Adipocyte (in vitro differentiated cells): ENCODE results near the gene SLC25A22.
A peak's percentile ranks its signal among the peaks of the same experiment; 100 is the strongest.

Source experiments
- DNase-seq: peaks from one replicate; pipeline ENCODE4 v3.0.0-alpha.2; 2015; ENCODE audit warnings: low read depth
- H3K27me3 ChIP-seq: replicated peaks from 2 replicates; pipeline ENCODE4 v1.7.0; 2013; ENCODE audit warnings: mild to moderate bottlenecking, low read length, moderate library complexity; ENCODE audit not compliant: control insufficient read depth, insufficient read depth
- H3K36me3 ChIP-seq: 2 replicates; pipeline ENCODE4 v1.7.0; 2013; ENCODE audit warnings: low read length, mild to moderate bottlenecking, moderate library complexity; ENCODE audit not compliant: control insufficient read depth, insufficient read depth, severe bottlenecking
- H3K4me1 ChIP-seq: 2 replicates; pipeline ENCODE4 v1.7.0; 2013; ENCODE audit warnings: mild to moderate bottlenecking, low read length, moderate library complexity; ENCODE audit not compliant: control insufficient read depth, insufficient read depth
- H3K4me3 ChIP-seq: 2 replicates; pipeline ENCODE4 v1.7.0; 2013; ENCODE audit warnings: mild to moderate bottlenecking, low read length, moderate library complexity
- H3K9ac ChIP-seq: 2 replicates; pipeline ENCODE4 v1.7.0; 2013; ENCODE audit warnings: mild to moderate bottlenecking, low read length, moderate library complexity
- H3K9me3 ChIP-seq: 2 replicates; pipeline ENCODE4 v1.7.0; 2013; ENCODE audit warnings: mild to moderate bottlenecking, low read length, moderate library complexity; ENCODE audit not compliant: control insufficient read depth

Gene SLC25A22

DNA sequence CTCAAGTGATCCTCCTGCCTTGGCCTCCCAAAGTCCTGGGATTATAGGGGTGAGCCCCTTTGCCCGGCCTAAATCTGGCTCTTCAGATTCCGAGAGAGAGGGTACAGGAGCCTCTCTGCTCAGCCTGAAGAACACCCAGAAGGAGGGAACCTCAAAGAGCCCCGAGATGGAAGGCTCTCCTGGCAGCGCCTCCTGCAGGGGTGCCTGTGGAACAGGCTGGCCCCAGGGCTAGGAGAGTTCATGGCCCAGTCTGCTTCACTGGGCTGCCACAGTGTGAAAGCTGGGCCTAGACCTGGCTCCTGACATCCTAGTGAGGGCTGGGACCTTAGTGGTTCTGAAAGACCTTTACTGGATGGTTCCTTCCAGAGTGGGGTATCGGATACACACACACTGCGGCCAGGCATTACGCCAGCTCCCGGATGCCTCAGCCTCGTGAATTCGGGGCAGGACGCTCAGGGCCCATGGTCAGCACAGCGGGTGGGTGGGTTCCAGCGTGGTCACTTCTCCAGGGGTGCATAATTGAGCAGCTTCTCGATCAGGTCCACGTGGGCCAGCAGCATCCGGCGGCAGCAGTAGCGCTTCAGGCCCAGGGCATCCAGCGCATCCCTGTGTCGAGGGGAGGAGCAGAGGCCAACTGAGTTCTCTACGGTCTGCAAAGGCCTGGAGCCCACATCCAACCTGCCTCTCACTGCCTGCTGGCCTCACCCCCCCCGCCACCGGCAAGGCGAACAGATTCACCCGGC, 42.0 kb upstream of the SLC25A22 start:
- Histone ChIP-seq H3K36me3 (peaks cover 48% of the 10 kb centered on the region), H3K4me1 (peaks cover 41% of the 10 kb centered on the region), H3K27me3 (no peaks in the 10 kb centered on the region), H3K4me3 (peak overlapping the region; percentile 98), H3K9ac (peak overlapping the region; percentile 99), H3K9me3 (no peaks in the 10 kb centered on the region)
- DNase-seq, result peak; percentile 34

DNA sequence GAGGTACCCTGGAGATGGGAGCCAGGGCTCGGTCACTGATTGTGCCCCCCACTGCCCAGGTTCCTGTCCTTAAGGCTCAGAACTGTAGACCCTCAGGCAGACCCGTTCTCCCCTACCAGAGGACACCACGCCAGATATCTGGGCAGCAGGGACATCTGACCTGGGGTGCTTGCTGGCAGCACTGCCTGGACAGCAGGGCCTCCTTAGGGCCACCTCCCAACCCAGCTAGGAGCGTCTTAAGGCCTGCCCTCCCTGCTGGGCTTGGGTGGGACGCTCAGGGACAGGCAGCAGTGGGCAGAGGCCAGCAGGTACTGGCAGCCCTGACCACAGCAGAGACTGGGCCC, 41.2 kb upstream of the SLC25A22 start:
- Histone ChIP-seq H3K9ac (peak overlapping the region; percentile 99), H3K4me3 (no peak overlapping the region), H3K36me3 (peaks cover 48% of the 10 kb centered on the region), H3K27me3 (no peaks in the 10 kb centered on the region), H3K9me3 (no peaks in the 10 kb centered on the region), H3K4me1 (peaks cover 45% of the 10 kb centered on the region)
- DNase-seq, result no peak

DNA sequence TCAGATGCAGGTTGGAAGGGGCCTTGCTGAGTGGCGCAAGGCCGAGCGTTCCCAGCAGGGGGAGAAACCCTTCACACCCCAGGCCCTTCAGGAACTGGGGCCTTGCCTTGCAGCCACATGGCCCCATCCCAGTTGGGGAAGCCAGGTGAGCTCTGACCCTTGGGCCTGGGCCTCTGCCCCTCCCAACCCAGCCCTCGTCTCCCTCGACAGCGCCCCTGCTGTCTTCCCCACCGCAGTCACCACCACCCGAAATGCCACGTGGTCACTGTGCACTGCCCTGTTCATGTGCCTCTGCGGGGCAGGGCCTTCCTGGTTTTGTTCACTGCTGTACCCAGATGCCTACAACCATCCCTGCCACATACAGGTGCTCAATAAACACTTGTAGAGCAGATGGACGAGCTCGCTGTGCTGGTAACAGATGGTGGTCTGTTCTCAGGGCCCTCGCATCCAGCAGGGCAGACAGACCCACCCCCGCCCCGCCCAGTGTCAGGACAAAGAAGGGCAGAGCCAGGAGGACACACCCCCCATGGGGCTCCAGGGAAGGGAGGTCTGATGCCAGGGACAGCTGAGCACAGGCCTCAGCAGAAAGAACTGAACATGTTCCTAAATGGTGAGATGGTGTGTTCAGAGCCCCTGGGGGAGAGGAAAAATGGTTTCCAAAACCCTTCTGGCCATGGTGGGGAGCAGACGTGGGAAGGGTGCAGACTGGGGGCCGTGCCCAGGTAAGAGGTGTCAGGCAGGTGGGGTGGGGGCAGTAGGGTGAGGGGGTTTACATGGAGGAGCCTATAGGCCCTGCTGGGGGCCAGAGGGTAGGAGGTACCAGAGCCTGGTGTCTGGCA, 40.6 kb upstream of the SLC25A22 start:
- Histone ChIP-seq H3K4me1 (peaks cover 43% of the 10 kb centered on the region), H3K4me3 (no peak overlapping the region), H3K9me3 (no peaks in the 10 kb centered on the region), H3K36me3 (peaks cover 48% of the 10 kb centered on the region), H3K9ac (peak overlapping the region; percentile 99), H3K27me3 (no peaks in the 10 kb centered on the region)
- DNase-seq, result peak; percentile 38

DNA sequence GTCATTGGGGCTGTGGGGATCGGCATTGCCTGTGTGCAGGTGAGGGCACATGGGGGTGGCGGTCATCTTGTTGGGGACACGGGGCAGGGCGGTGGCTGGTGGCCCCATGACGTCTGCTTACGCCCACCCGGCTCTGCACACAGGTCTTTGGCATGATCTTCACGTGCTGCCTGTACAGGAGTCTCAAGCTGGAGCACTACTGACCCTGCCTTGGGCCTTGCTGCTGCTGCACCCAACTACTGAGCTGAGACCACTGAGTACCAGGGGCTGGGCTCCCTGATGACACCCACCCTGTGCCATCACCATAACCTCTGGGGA, 39.9 kb upstream of the SLC25A22 start:
- H3K36me3 ChIP-seq, result peaks cover 48% of the 10 kb centered on the region
- H3K4me1 ChIP-seq, result peaks cover 43% of the 10 kb centered on the region

DNA sequence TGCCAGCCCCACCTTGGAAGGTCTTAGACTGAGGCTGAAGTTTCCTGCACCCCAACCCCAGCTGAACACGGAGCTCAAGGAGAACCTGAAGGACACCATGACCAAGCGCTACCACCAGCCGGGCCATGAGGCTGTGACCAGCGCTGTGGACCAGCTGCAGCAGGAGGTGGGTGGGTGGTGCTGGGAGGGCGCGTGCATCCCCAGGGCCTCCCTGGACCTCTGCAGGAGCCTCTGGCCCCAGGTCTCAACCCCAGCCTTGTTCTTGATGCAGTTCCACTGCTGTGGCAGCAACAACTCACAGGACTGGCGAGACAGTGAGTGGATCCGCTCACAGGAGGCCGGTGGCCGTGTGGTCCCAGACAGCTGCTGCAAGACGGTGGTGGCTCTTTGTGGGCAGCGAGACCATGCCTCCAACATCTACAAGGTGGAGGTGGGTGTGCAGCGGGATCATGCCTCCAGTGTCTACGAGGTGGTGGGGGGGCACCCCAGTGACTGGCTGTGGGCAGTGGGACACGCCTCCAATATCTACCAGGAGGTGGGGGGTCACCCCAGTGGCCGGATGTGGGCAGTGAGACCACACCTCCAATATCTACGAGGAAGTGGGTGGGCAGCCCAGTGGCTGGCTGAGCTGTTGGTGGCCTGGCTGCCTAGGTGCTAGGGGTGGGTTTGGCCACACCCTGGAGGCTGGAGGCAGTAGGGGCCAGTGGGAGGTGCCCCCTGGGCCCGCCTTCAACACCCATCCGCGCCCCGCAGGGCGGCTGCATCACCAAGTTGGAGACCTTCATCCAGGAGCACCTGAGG, 39.3 kb upstream of the SLC25A22 start:
- no peak for DNase-seq
- Histone ChIP-seq H3K9me3 (no peaks in the 10 kb centered on the region), H3K27me3 (no peaks in the 10 kb centered on the region), H3K4me1 (peaks cover 45% of the 10 kb centered on the region), H3K36me3 (peaks cover 48% of the 10 kb centered on the region), H3K9ac (peak overlapping the region; percentile 36), H3K4me3 (no peak overlapping the region)

More for the DNA sequence above, 39.9 kb upstream of the SLC25A22 start:
- Histone ChIP-seq H3K4me3 (no peak overlapping the region), H3K27me3 (no peaks in the 10 kb centered on the region), H3K9me3 (no peaks in the 10 kb centered on the region), H3K9ac (no peak overlapping the region)
- DNase-seq, result no peak

DNA sequence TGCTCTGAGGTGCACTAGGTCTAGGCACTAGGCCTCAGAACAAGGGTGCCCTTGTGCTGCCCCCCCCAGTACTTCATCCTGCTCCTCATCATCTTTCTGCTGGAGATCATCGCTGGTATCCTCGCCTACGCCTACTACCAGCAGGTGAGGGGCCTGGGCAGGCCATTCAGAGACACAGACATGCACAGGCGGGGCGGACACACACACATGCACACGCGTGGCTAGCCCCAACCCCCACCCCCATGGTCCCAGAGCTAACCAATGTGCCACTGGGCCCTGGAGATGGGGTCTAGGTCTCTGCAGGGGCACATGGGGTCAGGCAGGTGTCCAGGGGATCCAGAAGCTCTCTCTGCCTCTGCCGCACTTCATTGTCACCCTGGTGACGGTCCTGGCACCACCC, 38.6 kb upstream of the SLC25A22 start:
- H3K4me3 ChIP-seq, result no peak overlapping the region
- peaks cover 52% of the 10 kb centered on the region for H3K4me1 ChIP-seq
- peaks cover 48% of the 10 kb centered on the region for H3K36me3 ChIP-seq
- no peak for DNase-seq
- peak overlapping the region; percentile 25 for H3K9ac ChIP-seq
- H3K27me3 ChIP-seq, result no peaks in the 10 kb centered on the region
- no peaks in the 10 kb centered on the region for H3K9me3 ChIP-seq

DNA sequence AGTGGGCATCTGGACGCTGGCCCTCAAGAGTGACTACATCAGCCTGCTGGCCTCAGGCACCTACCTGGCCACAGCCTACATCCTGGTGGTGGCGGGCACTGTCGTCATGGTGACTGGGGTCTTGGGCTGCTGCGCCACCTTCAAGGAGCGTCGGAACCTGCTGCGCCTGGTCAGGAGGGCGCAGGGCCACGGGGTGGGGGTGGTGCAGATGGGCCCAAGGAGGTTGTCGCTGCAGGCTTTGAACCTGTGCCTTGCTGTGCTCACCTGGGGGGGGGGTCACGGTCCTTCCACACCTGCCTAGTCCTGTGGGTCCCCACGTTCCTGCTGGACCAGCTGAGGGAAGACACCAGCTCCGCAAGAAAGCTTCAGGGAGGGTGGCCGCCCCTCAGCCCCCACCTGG, 38.2 kb upstream of the SLC25A22 start:
- Histone ChIP-seq H3K27me3 (no peaks in the 10 kb centered on the region), H3K4me3 (no peak overlapping the region), H3K9ac (no peak overlapping the region), H3K9me3 (no peaks in the 10 kb centered on the region), H3K36me3 (peaks cover 48% of the 10 kb centered on the region), H3K4me1 (peaks cover 53% of the 10 kb centered on the region)
- no peak for DNase-seq

DNA sequence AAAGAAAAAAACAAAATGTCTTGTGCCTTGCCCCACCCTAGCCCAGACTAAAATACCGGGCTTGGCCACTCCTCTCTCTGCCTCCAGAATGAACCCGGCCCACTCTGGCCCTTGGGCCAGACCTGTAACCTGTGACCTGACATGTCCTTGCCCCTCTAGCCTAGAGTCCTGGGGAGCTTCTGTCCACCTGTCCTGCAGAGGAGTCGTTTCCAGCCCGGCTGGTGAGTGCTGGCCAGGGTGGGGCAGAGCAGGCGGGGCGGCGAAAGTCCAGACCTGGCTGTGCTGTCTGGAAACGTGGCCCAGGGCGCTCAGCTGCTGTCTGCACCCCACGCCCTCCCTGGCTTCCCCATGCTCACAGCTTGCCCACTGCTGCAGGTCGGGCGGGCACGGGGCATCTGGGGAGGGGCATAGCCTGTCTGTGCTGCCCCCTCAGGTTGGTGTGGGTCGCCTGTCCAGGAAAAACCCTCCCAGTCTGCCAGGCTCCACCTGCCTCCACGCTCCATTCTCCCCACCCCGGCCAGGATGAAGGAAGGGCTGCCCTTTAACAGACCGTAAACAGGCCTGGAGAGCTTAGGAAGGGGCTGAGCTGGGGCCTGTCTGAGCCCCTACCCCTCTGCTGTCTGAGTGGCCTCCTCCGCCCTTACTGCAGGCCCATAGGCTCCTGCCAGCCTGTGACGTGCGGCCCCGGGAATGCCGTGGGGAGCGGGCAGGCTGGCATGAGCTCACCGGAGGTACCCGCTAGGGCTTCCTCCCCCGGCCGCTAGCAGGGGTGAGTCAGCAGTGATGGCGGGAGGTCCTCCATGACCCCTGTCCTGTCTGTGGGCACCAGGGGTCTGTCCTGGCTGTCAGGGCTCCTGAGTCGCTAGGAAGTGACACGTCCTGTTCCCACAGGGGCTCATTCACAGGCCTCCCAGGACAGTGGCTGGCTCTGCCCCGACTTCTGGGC, 36.6 kb upstream of the SLC25A22 start:
- Histone ChIP-seq H3K36me3 (peaks cover 34% of the 10 kb centered on the region), H3K27me3 (no peaks in the 10 kb centered on the region), H3K4me3 (peak overlapping the region; percentile 87), H3K9me3 (no peaks in the 10 kb centered on the region), H3K9ac (peak overlapping the region; percentile 92), H3K4me1 (peaks cover 45% of the 10 kb centered on the region)
- peak; percentile 93 for DNase-seq

DNA sequence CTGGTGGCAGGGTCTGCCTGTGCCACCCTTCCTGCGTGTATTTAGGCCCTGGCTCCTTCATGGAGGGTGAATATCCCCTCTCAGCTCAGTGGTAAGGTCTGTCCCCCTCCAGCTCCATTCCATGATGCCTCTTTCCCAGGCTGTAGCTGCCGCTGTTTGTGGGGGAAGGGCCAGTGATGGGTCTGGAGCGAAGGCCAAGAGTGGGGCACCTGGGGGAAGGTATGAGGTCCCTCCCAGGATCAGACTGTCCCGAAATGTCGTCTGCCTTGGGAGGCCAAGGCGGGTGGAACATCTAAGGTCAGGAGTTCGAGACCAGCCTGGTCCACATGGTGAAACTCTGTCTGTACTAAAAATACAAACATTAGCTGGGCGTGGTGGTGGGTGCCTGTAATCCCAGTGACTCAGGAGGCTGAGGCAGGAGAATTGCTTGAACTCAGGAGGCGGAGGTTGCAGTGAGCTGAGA, 35.8 kb upstream of the SLC25A22 start:
- Histone ChIP-seq H3K4me3 (peak overlapping the region; percentile 87), H3K27me3 (no peaks in the 10 kb centered on the region)
- peak; percentile 52 for DNase-seq

DNA sequence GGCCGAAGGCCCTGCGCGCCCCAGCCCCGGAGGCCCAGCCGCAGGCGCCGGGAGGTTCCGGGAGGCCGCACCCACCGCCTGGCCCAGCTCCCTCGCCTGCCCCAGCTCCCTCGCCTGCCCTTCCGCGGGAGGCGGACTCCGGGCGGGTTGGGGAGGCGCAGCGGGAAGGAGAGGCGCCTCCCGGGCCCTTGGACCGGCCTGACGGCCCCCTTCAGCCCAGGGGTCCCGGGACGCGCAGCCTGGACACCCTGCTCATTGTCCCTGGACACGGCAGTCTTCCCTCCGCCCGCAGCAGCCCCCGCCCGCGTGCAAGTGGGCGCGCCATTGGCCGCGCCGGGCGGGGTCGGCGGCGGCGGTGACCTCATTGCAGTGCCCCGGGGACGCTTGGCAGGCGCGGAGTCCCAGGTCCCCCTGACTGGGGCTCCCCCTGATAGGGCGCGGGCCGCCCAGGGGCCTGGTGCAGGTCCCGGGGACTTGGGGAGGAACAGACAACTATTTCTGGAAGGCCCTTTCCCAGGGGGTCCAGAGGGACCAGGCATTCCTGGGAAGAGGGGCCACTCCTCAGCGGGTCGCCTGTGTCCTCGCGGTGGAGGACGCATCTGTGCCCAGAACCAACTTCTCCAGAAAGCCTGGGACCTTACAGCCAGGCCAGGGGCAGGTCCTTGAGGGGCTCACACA, 35.2 kb upstream of the SLC25A22 start:
- H3K9me3 ChIP-seq, result no peaks in the 10 kb centered on the region
- DNase-seq, result peak; percentile 78
- peaks cover 21% of the 10 kb centered on the region for H3K36me3 ChIP-seq
- H3K4me1 ChIP-seq, result peaks cover 42% of the 10 kb centered on the region
- H3K27me3 ChIP-seq, result no peaks in the 10 kb centered on the region
- H3K4me3 ChIP-seq, result peak overlapping the region; percentile 87
- peak overlapping the region; percentile 92 for H3K9ac ChIP-seq

More for the DNA sequence above, 35.8 kb upstream of the SLC25A22 start:
- Histone ChIP-seq H3K9ac (peak overlapping the region; percentile 92), H3K36me3 (peaks cover 26% of the 10 kb centered on the region), H3K9me3 (no peaks in the 10 kb centered on the region), H3K4me1 (peaks cover 45% of the 10 kb centered on the region)
